Measurements from ENCODE around the gene TRPC6.

DNA sequence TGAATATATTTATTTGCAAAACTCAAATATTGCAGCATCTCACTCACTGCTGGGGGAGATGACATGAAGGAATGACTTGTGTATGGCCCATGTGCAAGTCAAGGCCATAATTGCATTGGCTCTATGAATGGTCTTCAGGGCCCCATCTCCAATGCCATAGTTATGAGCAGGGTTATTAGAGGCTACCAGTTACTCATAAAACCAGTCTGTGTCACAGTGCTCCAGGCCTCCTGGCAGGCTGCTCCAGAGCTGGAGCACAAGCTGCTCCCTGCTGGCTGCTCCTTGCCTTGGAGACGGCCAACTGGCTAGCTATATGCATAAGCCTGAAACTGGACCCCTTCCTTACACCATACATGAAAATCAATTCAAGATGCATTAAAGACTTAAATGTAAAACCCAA, 145.7 kb downstream of the TRPC6 start:
- TF ChIP-seq, protein P1, sequence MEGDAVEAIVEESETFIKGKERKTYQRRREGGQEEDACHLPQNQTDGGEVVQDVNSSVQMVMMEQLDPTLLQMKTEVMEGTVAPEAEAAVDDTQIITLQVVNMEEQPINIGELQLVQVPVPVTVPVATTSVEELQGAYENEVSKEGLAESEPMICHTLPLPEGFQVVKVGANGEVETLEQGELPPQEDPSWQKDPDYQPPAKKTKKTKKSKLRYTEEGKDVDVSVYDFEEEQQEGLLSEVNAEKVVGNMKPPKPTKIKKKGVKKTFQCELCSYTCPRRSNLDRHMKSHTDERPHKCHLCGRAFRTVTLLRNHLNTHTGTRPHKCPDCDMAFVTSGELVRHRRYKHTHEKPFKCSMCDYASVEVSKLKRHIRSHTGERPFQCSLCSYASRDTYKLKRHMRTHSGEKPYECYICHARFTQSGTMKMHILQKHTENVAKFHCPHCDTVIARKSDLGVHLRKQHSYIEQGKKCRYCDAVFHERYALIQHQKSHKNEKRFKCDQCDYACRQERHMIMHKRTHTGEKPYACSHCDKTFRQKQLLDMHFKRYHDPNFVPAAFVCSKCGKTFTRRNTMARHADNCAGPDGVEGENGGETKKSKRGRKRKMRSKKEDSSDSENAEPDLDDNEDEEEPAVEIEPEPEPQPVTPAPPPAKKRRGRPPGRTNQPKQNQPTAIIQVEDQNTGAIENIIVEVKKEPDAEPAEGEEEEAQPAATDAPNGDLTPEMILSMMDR (IDR thresholded peaks at IDR 0.05; ENCODE audit: low read depth, low read length, missing input control), result no peak
- TF ChIP-seq MAX (IDR thresholded peaks at IDR 0.05), result no peak
- TF ChIP-seq REST (IDR thresholded peaks at IDR 0.05), result no peak
- TF ChIP-seq, protein P2, sequence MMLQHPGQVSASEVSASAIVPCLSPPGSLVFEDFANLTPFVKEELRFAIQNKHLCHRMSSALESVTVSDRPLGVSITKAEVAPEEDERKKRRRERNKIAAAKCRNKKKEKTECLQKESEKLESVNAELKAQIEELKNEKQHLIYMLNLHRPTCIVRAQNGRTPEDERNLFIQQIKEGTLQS (IDR thresholded peaks at IDR 0.05), result no peak
- TF ChIP-seq JUND (IDR thresholded peaks at IDR 0.05), result no peak
- no peak for TF ChIP-seq YY1 (IDR thresholded peaks at IDR 0.05)
- no peak for TF ChIP-seq SP1 (IDR thresholded peaks at IDR 0.05)
- no peak for TF ChIP-seq EGR1 (IDR thresholded peaks at IDR 0.05; ENCODE audit: low read depth in 2 of 2)
- no peak for TF ChIP-seq TAF1 (conservative IDR thresholded peaks at IDR 0.05)
- TF ChIP-seq NR2F2 (IDR thresholded peaks at IDR 0.05), result no peak
- TF ChIP-seq FOXA1 (IDR thresholded peaks at IDR 0.05), result no peak
- no peak for TF ChIP-seq RAD21 (IDR thresholded peaks at IDR 0.05)
